HT-29 (cell line): ENCODE results near the gene MYO1H. TPM values are rescaled to one million over a fixed set of nuclear protein-coding genes. Genes with fewer than 3 reads are reported as not detected.

Source experiments
- DNase-seq: peaks from one replicate; pipeline ENCODE4 v3.0.0-alpha.2; 2015; ENCODE audit warnings: low spot score
- total RNA-seq: library from RNA; depleted of rRNA; stranded (reverse); fragments of >200 nt; shearing (Covaris generic); gene quantifications from 2 replicates; pipeline ENCODE4 v1.2.3, GENCODE V29; 2014

The MYO1H gene
- total RNA-seq, 1 experiment from 2014 or later, result not detected

DNA sequence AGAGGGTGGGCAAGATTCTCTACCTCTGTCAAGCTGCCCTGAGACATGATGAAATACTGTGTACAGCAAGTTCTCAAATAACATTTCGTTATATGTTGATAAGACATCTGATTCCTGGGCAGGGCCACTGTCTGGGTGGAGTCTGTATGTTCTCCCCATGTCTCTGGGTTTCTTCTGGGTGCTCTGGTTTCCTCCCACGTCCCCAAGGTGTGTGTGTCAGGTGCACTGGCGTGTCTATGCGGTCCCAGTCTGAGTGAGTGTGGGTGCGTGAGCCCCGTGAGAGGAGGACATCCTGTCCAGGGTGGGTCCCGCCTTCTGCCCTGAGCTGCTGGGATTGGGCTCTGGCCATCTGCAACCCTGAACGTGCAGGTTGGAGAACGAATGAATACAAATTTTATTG is 99.8 kb downstream of the MYO1H start:
- DNase-seq, result no peak

DNA sequence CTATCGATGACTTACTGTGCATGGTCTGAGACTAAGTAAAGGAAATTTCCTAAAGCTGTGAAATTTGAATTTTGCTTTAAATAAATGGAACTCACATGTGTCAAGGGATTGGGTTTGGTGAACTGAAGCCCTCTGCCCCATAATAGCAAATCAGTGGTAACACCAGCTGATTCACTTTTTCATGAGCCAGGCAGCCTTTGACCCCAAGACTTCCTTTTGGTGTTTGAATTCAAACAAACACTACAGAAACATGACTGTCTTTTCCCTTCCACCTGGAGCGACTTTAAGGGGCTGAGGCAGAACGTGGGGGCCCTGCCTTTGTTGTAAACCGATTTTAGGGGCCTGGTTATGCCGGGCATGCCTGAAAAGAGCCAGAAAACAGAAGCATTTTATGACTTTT is 100.6 kb downstream of the MYO1H start:
- no peak for DNase-seq

DNA sequence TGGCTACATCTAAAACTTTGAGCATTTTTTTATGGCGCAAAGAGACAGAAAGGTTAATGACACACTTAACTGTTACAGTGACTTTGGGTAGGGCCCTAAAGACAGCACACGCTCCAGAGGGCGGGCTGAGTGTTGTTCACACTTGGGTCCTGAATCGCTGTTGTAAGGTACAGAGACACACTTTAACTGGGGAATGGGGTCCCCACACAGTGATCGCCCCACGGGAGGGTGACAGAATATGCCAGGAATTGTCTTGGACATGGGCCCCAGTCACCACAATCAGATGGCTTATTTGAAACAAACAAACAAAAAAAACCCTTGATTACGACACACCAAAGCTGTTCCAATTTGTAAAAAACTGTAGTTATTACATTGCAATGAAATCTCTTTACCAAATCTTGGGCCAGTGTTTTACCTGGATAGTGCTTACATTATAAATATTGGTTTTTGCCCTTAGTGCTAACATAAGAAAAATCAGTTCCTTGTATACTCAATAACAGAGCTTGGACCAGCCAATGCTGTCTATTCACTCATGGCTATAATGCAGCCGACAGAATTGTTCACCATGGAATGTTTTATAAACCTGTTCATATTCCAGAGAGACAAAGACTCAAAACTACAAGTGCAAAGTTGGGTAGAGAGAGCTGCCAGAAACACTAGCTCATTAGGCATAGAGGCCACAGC is 101.1 kb downstream of the MYO1H start:
- no peak for DNase-seq

DNA sequence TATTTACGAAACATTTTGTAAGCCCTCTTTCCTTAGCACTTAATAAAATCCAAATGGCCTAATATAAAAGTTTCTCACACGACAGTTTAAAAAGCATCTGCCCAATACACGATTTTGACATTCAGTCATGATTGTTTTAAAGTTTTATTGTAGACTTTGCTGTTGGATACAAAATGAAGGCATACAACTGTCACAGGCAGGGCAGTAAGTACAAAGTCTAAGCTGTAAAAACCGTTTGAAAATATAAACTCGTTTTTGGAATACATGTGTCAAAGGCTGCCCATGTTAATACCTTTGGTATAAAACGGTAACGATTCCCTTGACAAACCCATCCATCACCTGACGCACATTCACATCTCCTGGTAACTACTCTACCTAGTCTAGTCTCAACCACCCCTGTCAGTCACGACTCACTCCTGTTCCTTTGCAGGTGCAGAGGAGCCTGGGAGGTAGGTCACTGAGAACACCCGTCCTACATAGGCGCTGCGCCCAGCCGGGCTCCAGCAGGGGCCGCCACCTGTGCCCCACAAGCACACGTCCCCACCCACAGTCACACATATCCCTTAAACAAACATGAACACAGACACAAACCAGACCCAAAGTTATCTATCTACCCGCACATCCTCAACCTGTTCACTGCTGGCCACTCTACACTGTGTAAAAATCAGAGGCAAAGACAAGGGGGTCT is 102.3 kb downstream of the MYO1H start:
- peak; percentile 54 for DNase-seq

DNA sequence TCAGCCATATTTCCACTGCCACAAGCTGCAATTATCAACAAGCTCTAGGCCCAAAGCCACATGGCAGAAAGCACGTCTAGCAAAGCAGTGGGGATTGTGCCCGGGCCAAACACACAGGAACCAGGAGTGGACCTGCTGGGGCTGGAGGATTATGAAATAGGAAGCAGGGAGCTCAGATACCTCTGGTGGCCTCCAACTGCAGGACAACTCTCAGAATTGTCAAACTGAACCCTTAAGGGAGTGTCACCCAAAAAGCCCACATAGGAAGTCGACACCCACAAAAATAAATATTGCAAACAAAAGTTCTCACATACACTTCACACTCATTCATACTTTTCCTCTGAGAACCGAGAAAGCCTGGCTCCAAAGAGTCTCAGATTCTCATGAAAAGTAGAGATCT is 103.3 kb downstream of the MYO1H start:
- no peak for DNase-seq

DNA sequence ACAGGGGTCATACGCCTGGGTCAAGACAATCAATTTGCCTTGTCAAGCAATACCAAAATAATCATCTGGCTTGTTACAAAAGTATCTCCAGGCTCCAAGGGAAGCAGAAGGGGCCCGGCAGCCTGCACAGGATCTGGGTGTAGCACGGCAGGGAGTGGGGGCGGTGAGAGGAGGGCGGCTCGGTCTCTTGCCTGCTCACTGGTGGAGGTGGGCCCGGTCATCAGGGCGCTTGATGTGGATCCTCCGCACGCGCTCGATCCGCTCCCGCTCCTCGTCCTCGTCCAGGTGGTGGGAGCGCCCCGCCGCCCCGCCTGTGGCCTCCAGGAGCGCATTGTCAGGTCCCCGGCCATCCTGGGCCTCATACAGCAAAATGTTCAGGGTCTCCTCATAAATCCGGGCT is 103.7 kb downstream of the MYO1H start:
- DNase-seq, result no peak

DNA sequence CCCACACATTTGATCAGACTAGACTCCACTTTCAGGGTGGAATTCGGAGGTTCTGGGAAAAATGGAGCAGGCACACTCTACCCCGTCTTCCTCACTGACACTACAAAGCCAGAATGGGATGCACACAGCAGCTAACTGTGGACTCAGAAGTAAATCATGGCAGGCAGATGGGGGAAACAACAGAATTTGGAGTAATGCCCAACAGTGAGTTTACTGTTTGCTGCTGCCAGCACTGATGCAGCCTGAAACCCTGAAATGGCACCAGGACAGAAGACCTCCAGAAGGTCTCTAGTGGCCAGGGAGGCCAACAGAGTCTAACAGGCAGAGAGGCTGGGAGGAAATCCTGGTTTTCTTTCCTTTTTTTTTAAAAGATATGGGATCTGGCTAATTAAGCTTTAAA is 104.8 kb downstream of the MYO1H start:
- DNase-seq, result no peak

DNA sequence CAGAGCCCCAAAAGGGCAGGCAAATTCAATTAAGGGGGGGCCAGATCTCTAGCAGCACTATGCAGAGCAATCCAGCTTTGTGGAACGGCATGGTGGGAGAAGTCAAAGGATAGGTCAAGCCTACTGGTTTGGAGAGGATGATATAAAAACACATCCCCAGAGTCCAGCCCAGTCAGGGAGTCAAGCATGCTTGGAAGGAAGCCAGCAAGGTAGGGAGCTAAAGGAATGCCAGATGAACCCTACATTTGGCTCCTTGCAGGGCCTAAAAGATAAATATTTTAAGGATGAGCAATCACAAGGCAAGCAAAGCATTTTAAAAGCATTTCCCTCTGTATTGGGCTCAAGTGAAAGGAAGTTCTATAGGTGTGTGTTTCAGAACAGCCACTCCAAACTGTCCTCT is 108.0 kb downstream of the MYO1H start:
- DNase-seq, result no peak

DNA sequence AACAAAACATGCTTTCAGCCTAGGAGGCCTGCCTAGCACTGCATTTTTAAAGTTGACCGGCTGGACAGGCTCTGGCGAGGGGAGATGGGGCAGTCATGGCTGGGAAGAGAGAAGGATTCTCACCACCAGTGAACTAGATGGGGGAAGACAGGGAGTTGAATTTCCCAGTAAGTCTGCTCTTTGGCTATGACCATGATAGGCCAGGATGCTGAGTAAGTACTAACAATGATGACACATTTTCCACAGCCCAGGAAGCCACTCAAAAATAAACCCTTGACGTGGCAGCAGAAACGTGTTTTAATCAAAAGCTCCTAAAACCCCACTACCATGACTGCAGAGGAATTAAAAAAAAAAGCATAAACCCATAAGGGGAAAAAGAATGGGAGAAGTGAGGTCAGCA is 110.4 kb downstream of the MYO1H start:
- DNase-seq, result no peak

DNA sequence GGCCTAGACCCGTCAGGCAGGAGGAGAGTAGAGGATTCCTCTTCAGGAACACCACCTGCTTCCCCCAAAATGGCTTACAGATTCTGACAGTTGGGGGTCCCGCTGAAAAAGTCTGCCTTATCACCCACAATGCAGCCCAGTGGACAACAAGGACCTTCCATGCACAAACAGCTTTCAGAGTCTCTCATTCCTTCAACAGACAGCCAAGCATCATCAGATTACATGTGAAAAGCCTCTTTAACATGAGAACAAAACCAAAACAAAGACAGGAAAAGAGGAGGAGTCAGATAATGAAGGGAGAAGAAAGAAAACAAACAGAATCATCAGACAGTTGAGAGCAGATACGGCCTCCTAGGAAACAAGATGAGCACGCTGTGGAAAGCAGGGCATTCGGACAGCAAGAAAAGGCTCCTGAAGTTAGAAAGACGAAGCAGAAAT is 111.1 kb downstream of the MYO1H start:
- DNase-seq, result no peak

DNA sequence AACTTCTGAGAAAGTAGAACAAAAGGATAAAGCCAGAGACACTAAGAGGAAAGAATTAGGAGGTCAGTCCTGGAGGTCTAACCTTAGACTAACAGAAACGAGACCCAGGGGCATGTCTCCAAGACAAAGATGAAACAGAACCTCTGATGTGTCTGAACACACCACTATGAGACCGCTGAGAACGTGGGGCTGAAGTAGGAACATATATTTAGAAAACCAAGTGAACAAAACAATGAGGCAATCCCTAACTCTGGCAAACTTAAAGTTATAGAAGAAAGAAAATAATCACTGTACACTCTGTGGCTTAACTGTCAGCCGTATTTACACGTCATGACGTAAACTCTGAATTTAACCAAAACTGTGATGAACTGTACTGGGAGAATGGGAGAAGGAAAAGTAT is 111.5 kb downstream of the MYO1H start:
- no peak for DNase-seq

DNA sequence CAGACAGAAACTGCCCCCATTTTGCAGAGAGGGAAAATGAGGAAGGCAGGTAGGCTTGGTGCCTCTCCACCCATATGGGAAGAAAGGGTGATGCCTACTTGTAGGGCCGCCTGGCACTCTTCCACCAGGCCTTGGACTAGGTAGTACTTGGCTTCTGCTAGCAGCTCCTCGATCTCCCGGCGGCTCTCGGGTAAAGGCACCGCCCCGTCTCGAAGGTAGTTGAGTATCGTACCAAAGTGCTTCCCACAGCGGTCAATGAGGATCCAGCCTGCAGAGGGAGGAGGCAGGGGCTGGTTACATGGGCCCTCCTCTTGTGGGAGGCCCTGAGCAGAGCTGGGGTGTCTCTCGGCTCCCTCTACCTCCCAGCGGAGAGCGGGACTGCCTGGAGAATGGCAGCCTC is 112.8 kb downstream of the MYO1H start:
- no peak for DNase-seq

DNA sequence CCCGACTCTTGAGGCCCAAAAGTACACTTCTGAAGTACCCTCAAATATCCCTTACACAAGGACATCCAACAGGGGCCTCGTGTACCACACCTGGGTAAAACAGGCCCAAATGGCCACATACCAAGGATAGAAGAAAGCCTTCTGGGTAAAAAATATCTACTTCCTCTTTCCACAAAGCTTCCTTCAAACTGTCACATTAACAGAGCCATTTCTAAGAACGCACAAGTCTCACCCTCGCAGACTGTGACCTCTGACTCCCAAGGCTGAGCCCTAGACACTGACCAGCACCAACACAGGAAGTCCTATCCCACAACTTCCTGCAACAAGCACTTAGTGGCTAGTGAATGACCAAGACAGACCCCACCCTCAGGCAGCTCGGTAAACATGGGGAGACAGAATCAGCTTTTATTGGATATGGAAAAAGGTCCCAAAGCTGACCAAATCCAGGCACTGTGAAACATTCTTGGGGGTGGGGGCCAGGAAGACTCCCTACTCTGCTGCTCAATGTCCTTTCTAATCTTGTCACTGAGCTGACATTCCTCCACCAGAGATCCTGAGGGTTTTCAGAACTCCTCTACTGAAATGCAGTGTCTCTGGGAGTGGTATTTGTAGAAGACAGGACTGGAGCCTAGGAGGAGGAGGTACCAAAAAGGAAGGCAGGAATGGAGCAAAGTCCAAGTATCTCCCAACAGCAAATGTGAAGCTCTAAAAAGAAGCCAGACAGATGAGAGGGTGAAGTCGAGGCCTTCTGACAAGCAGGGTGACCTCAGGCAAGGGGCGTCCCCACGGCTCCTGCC is 113.5 kb downstream of the MYO1H start:
- peak; percentile 60 for DNase-seq

DNA sequence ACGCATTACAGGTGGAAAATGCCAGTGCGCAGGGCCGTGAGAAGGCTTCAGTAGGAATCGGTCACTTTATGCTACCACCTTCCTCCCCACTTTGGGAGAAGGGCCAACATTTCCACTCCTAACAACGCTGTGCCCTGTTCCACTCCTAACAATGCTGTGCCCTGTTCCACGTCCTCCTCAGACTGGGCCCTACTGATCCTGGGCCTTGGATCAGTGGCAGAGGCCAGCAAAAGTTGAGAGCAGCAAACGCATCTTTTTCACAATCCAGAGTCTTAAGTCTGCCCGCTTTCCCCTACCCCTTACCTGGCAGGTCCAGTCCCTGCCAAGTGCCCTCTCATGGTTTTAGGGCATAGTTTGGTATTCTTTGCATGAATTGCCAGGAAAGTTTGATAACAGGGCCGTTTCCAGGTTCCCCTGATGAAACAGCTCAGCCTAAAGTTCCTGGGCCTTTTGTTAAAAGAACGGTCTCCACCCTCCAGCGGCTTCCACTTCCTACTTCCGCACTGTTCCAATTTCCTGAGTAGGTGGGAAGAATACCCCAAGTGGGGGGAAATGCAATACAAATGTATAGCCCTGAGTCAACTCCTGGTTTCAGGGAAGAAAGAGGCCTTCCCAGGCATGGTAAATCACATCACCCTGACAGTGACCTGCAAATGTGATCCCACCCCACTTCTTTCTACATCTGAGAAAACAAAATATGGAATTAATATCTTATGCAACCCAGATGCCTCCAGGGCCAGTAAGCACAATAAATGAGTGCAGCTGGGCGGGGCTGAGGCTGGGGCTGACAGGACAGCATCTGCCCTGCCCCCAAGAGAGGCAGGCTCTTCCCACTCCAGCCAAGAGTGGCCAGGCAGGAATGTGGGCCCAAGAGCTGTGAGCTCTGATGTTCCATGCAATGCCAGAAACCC is 114.4 kb downstream of the MYO1H start:
- DNase-seq, result peak; percentile 69

DNA sequence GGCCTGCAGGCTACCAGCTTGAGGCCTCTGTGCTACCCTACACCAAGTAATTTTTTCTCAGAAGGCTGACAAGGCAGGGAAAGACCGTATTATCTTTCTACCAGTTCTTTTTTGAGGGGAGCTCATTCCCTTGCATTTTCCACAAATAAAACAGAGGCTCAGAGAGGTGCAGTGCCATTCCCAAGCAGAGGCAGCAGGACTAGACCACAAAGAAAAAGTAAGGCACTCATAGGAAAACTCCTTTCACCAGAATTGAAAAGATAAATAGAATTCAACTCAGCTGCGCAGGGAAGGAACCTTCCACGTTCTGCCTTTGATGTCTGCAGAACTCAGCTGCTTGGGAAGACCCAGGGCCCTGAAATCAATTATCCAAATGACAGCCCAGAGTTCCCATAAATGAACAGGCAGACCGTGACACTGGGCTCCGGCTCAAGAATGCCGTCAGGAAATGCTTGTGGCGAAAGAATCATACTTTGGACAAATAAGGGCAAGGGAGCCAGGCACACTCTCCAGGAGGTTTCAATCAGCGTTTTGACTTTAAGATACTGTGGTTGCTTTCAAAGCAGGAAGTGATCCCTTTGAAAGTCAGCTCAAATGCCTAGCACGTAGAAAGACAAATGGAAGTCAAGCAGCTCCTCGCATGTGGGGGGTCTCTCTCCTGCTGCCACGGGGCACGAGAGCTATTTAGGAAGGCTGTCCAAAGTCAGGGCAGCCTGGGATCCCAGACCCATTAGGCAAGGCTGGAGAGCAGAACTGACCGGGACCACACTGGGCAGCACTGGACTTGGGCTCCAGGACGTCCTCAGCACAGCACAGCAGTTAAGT is 115.4 kb downstream of the MYO1H start:
- DNase-seq, result peak; percentile 72

DNA sequence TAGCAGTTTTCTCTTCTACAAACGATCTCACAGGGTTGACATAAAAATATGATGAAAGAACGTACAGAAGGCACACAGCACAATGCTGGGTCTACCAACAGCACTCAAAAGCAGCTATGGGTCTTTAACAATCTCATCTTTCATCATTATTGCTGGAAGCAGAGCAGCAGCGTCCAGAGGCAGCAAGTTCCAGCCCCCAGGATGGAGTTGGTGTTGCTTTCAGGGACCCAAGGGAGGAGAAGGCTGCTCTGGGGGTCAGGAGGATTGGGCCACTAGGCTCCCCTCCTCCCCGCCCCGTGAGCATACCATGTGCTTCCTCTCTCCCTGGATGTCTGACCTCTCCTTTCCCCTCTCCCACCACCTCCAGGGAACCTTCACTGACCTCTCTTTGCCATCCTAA is 116.1 kb downstream of the MYO1H start:
- no peak for DNase-seq

DNA sequence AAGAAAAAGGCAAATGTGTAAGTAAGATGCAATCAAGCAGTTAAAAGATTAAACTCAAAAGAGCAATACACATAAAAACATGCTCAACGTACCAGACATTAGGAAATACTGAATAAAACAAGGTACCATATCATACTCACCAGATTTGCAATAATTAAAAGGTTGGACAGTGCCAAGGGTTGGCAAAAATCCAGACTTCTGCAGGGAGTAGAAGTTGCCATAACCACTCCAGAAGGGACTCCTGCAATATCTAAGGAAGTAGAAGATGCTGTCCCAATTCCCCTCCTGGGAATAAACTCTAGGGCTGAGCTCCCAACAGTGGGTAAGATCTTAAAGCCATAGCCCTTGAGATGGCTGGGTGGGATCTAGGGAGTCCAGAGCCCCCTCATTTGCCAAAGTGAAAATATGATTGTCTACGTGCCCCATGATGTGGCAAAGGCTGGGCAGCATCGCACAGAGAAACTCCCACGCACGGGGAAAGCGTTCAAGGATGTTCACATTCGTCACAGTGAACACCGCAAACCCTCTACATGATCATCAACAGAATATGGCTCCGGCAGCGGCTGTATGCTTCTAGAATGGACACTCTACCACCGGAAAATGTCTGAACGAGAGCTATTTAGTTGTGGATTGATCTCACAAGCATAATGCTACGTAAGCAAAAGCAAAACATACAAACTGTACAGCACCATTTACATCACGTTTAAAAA is 117.1 kb downstream of the MYO1H start:
- DNase-seq, result no peak

DNA sequence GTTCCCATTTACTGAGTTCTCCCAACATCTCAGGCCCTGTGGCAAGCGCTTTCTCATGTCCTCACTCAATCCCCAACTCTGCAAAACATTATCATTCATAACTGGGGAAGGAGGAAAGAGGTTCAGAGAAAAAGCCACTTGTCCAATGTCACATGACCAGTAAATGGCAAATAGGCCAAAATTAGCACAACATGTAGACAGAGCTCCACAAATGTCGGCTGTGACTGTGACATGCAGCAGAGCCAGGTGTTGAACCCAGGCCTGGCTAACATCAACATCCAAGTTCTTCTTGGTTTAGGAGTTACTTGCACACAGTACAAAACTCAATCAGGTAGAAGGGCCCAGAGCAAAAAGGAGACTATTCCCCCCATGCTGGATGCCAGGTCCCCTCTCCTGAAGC is 118.6 kb downstream of the MYO1H start:
- DNase-seq, result no peak

DNA sequence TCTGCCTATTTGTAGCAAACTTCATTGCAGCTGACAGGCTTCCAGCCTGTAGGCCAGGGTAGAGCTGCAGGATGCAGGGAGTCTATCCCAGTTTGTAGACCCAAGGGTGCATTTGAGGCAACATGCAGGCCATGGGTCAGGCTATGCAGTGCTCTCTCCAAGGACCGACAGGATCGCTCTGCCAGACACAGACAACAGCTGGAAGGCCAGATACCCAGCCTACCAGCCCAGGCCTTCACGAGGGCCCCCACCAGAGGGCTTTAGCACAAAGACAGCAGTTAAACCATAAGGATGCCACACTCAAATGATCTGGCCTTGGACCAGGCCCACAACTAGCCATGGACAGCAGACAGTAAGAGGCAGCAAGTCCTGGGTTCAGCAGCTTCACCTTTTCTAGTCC is 119.1 kb downstream of the MYO1H start:
- DNase-seq, result no peak
